ENCODE results near the gene LY86. TPM values are rescaled to one million over a fixed set of nuclear protein-coding genes. Genes with fewer than 3 reads are reported as not detected.

The LY86 gene
- total RNA-seq, 1 experiment from 2014 or later, result not detected

GRCh38 chr6:6678185-6678671 is 89.7 kb downstream of the LY86 start:
- Histone ChIP-seq H3K36me3 (no peaks in the 10 kb centered on the region), H3K4me3 (no peak overlapping the region), H3K9me3 (0 out of 2 replicates have a peak, but pooled peaks cover under 1% of the 10 kb centered on the region), H3K27me3 (peaks cover under 1% of the 10 kb centered on the region; the same call in 1 of the 2 replicates)
- peak; percentile 70 for DNase-seq

- H3K36me3 ChIP-seq, result no peaks in the 10 kb centered on the region
Measured at GRCh38 chr6:6678811-6679210, 90.3 kb downstream of the LY86 start.

GRCh38 chr6:6679633-6680032 is 91.1 kb downstream of the LY86 start:
- Histone ChIP-seq H3K27me3 (peaks cover 4% of the 10 kb centered on the region; the same call in 1 of the 2 replicates), H3K36me3 (no peaks in the 10 kb centered on the region), H3K4me3 (no peak overlapping the region), H3K9me3 (no peaks in the 10 kb centered on the region)
- DNase-seq, result no peak

More at GRCh38 chr6:6678811-6679210, 90.3 kb downstream of the LY86 start:
- Histone ChIP-seq H3K27me3 (peaks cover 2% of the 10 kb centered on the region; the same call in 1 of the 2 replicates), H3K4me3 (no peak overlapping the region), H3K9me3 (no peaks in the 10 kb centered on the region)
- no peak for DNase-seq

- peaks cover 6% of the 10 kb centered on the region; the same call in 1 of the 2 replicates for H3K27me3 ChIP-seq
- no peaks in the 10 kb centered on the region for H3K36me3 ChIP-seq
- DNase-seq, result no peak
- no peak overlapping the region for H3K4me3 ChIP-seq
- H3K9me3 ChIP-seq, result no peaks in the 10 kb centered on the region
Measured at GRCh38 chr6:6680526-6680925, 92.0 kb downstream of the LY86 start.

GRCh38 chr6:6681075-6681849 is 92.7 kb downstream of the LY86 start:
- no peak overlapping the region for H3K4me3 ChIP-seq
- H3K9me3 ChIP-seq, result no peaks in the 10 kb centered on the region
- no peak for DNase-seq
- H3K27me3 ChIP-seq, result peaks cover 6% of the 10 kb centered on the region; the same call in 1 of the 2 replicates
- no peaks in the 10 kb centered on the region for H3K36me3 ChIP-seq

- Histone ChIP-seq H3K4me3 (no peak overlapping the region), H3K27me3 (peaks cover 6% of the 10 kb centered on the region; the same call in 1 of the 2 replicates), H3K36me3 (no peaks in the 10 kb centered on the region), H3K9me3 (no peaks in the 10 kb centered on the region)
- DNase-seq, result no peak
Measured at GRCh38 chr6:6682225-6682624, 93.7 kb downstream of the LY86 start.

GRCh38 chr6:6683969-6684833 is 95.7 kb downstream of the LY86 start:
- Histone ChIP-seq H3K27me3 (peaks cover 6% of the 10 kb centered on the region; the same call in 1 of the 2 replicates), H3K9me3 (no peaks in the 10 kb centered on the region), H3K36me3 (no peaks in the 10 kb centered on the region), H3K4me3 (no peak overlapping the region)
- no peak for DNase-seq

GRCh38 chr6:6685249-6686040 is 96.9 kb downstream of the LY86 start:
- H3K9me3 ChIP-seq, result no peaks in the 10 kb centered on the region
- H3K4me3 ChIP-seq, result no peak overlapping the region
- peaks cover 6% of the 10 kb centered on the region; the same call in 1 of the 2 replicates for H3K27me3 ChIP-seq
- no peak for DNase-seq
- no peaks in the 10 kb centered on the region for H3K36me3 ChIP-seq

- H3K27me3 ChIP-seq, result peaks cover 6% of the 10 kb centered on the region; the same call in 1 of the 2 replicates
- peaks cover 6% of the 10 kb centered on the region for H3K9me3 ChIP-seq
- no peak overlapping the region for H3K4me3 ChIP-seq
- no peak for DNase-seq
- no peaks in the 10 kb centered on the region for H3K36me3 ChIP-seq
Measured at GRCh38 chr6:6686176-6686575, 97.7 kb downstream of the LY86 start.

- Histone ChIP-seq H3K27me3 (peaks cover 6% of the 10 kb centered on the region; the same call in 1 of the 2 replicates), H3K4me3 (no peak overlapping the region), H3K9me3 (peaks cover 9% of the 10 kb centered on the region), H3K36me3 (no peaks in the 10 kb centered on the region)
- DNase-seq, result peak; percentile 88
Measured at GRCh38 chr6:6686748-6687601, 98.5 kb downstream of the LY86 start.

GRCh38 chr6:6688283-6688682 is 99.8 kb downstream of the LY86 start:
- Histone ChIP-seq H3K36me3 (no peaks in the 10 kb centered on the region), H3K9me3 (peaks cover 9% of the 10 kb centered on the region)
- no peak for DNase-seq

GRCh38 chr6:6688951-6689350 is 100.4 kb downstream of the LY86 start:
- DNase-seq, result no peak
- Histone ChIP-seq H3K36me3 (no peaks in the 10 kb centered on the region), H3K4me3 (no peak overlapping the region), H3K27me3 (peaks cover 4% of the 10 kb centered on the region; the same call in 1 of the 2 replicates), H3K9me3 (peaks cover 9% of the 10 kb centered on the region)

More at GRCh38 chr6:6688283-6688682, 99.8 kb downstream of the LY86 start:
- peaks cover 5% of the 10 kb centered on the region; the same call in 1 of the 2 replicates for H3K27me3 ChIP-seq
- no peak overlapping the region for H3K4me3 ChIP-seq

GRCh38 chr6:6689400-6690143 is 101.1 kb downstream of the LY86 start:
- no peak for DNase-seq
- H3K36me3 ChIP-seq, result no peaks in the 10 kb centered on the region

GRCh38 chr6:6690144-6690483 is 101.6 kb downstream of the LY86 start:
- H3K36me3 ChIP-seq, result no peaks in the 10 kb centered on the region
- H3K4me3 ChIP-seq, result no peak overlapping the region
- no peaks in the 10 kb centered on the region for H3K27me3 ChIP-seq
- H3K9me3 ChIP-seq, result peaks cover 9% of the 10 kb centered on the region
- DNase-seq, result no peak

More at GRCh38 chr6:6689400-6690143, 101.1 kb downstream of the LY86 start:
- Histone ChIP-seq H3K4me3 (no peak overlapping the region), H3K9me3 (peaks cover 9% of the 10 kb centered on the region), H3K27me3 (peaks cover 2% of the 10 kb centered on the region; the same call in 1 of the 2 replicates)

- Histone ChIP-seq H3K27me3 (no peaks in the 10 kb centered on the region), H3K9me3 (peaks cover 9% of the 10 kb centered on the region), H3K36me3 (no peaks in the 10 kb centered on the region), H3K4me3 (no peak overlapping the region)
- no peak for DNase-seq
Measured at GRCh38 chr6:6694368-6694780, 105.9 kb downstream of the LY86 start.
